Measurements from ENCODE around the gene STXBP1. TPM values are rescaled to one million over a fixed set of nuclear protein-coding genes. Genes with fewer than 3 reads are reported as not detected.

The STXBP1 gene
- total RNA-seq, 1 experiment from 2014 or later = 40.6 TPM

DNA sequence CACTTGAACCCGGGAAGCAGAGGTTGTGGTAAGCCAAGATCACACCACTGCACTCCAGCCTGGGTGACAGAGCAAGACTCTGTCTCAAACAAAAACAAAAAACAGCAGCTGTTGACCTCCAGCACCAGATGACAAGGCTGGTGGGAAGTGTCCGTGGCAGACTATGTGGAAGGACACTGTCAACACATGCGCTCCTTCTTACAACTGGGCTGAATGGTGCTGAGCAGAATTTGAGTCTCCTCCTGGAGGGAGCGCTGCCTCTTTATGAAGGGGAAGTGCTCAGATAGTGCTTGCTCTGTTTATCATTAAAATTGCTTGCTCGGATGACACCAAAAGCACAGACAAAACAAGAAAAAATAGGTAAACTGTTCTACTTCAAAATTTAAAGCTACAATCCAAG is 85.5 kb downstream of the STXBP1 start:
- Histone ChIP-seq H3K9me3 (ENCODE audit: control insufficient read depth in 1 of 2, insufficient read depth in 1 of 2, low read depth in 1 of 2, low read length in 2 of 2) (no peaks in the 10 kb centered on the region), H4K20me1 (ENCODE audit: insufficient read depth) (no peaks in the 10 kb centered on the region), H3K4me3 (replicated peaks in 1 of 2; ENCODE audit: low read depth in 1 of 2, low read length in 2 of 2) (no peak overlapping the region), H3K4me2 (ENCODE audit: low read length) (no peak overlapping the region), H2AFZ (ENCODE audit: low read depth, low read length, poor library complexity, severe bottlenecking) (no peak overlapping the region), H3K9me2 (ENCODE audit: insufficient read depth) (no peaks in the 10 kb centered on the region), H3K9ac (ENCODE audit: low read length) (no peak overlapping the region), H3K79me2 (ENCODE audit: insufficient read depth, low read length) (no peaks in the 10 kb centered on the region), H3K4me1 (ENCODE audit: control insufficient read depth in 1 of 2, insufficient read depth in 2 of 2, low read length in 2 of 2) (peaks cover 20 to 38% of the 10 kb centered on the region in 2 experiments), H3K27ac (ENCODE audit: low read depth, low read length) (no peak overlapping the region), H3K27me3 (ENCODE audit: insufficient read depth, low read length) (no peaks in the 10 kb centered on the region), H3K36me3 (ENCODE audit: control insufficient read depth in 1 of 2, insufficient read depth in 2 of 2, low read length in 2 of 2) (no peaks in the 10 kb centered on the region)
- no peak for DNase-seq (ENCODE audit: low read depth, low spot score)
- ChIA-PET CTCF (interaction anchor here (0.6 kb wide), 1 partner anchor 172 kb away, joined by 4 read pairs; no protein-coding TSS in a partner anchor), RAD21 (ENCODE audit: low non-redundant PET in 1 of 2, low total read pairs in 2 of 2, uncharacterized antibody in 2 of 2, unreplicated experiment in 2 of 2) (no interaction called here), POLR2A (no interaction called here)
- intact Hi-C loops (cut with micrococcal nuclease) = no loop called here
- TF ChIP-seq FOSL1 (IDR thresholded peaks at IDR 0.05; ENCODE audit: low read depth) = no peak
- TF ChIP-seq POLR2A (IDR thresholded peaks at IDR 0.05; ENCODE audit: borderline replicate concordance, extremely low read depth, insufficient read depth, insufficient read length) = no peak
- no peak for TF ChIP-seq EGR1 (IDR thresholded peaks at IDR 0.05; ENCODE audit: low read depth)
- no peak for TF ChIP-seq YY1 (IDR thresholded peaks at IDR 0.05; ENCODE audit: extremely low read depth, insufficient replicate concordance, low read depth, low read length)
- TF ChIP-seq ZFX (IDR thresholded peaks at IDR 0.05) = no peak
- TF ChIP-seq, protein P1, sequence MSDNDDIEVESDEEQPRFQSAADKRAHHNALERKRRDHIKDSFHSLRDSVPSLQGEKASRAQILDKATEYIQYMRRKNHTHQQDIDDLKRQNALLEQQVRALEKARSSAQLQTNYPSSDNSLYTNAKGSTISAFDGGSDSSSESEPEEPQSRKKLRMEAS (IDR thresholded peaks at IDR 0.05) = no peak
- no peak for TF ChIP-seq RAD21 (IDR thresholded peaks at IDR 0.05; ENCODE audit: low read depth)
- no peak for TF ChIP-seq ZNF274 (IDR thresholded peaks at IDR 0.05; ENCODE audit: low read depth, low read length)
- no peak for TF ChIP-seq JUND (IDR thresholded peaks at IDR 0.05)
- no peak for TF ChIP-seq CBX3 (IDR thresholded peaks at IDR 0.05; ENCODE audit: low read depth)
- TF ChIP-seq, protein P2, sequence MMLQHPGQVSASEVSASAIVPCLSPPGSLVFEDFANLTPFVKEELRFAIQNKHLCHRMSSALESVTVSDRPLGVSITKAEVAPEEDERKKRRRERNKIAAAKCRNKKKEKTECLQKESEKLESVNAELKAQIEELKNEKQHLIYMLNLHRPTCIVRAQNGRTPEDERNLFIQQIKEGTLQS (IDR thresholded peaks at IDR 0.05) = no peak
- TF ChIP-seq EZH2phosphoT487 (IDR thresholded peaks at IDR 0.05; ENCODE audit: borderline replicate concordance) = no peak
- TF ChIP-seq, protein P3, sequence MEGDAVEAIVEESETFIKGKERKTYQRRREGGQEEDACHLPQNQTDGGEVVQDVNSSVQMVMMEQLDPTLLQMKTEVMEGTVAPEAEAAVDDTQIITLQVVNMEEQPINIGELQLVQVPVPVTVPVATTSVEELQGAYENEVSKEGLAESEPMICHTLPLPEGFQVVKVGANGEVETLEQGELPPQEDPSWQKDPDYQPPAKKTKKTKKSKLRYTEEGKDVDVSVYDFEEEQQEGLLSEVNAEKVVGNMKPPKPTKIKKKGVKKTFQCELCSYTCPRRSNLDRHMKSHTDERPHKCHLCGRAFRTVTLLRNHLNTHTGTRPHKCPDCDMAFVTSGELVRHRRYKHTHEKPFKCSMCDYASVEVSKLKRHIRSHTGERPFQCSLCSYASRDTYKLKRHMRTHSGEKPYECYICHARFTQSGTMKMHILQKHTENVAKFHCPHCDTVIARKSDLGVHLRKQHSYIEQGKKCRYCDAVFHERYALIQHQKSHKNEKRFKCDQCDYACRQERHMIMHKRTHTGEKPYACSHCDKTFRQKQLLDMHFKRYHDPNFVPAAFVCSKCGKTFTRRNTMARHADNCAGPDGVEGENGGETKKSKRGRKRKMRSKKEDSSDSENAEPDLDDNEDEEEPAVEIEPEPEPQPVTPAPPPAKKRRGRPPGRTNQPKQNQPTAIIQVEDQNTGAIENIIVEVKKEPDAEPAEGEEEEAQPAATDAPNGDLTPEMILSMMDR (IDR thresholded peaks at IDR 0.05 in 2 of 3, conservative IDR thresholded peaks at IDR 0.05 in 1 of 3; ENCODE audit: borderline replicate concordance in 1 of 3, insufficient read depth in 1 of 3, low read depth in 2 of 3, low read length in 2 of 3) = no peak
- no peak for ATAC-seq
- no TSS peak for BruUV-seq (replicated peaks)
